Liver (tissue), 9 donors: ENCODE results near the gene UBE2E2. TPM values are rescaled to one million over a fixed set of nuclear protein-coding genes. Genes with fewer than 3 reads are reported as not detected.

Experiments
- DNase-seq: peaks from one replicate; pipeline ENCODE4 v3.0.0-alpha.2; 2017; ENCODE audit warnings: low spot score
- H3K27ac ChIP-seq, 2 donors: one replicate each; pipeline ENCODE4 v1.7.0; 2013; ENCODE audit warnings: inconsistent platforms in 2 of 2, low read length in 2 of 2, control low read depth in 1 of 2, low read depth in 1 of 2, mild to moderate bottlenecking in 1 of 2
- H3K27me3 ChIP-seq, 4 donors: one replicate each; pipeline versions ENCODE4 v1.6.1 to v1.7.0; 2013; ENCODE audit warnings: low read length in 3 of 4, inconsistent platforms in 1 of 4, mild to moderate bottlenecking in 1 of 4, moderate library complexity in 1 of 4; ENCODE audit not compliant: control insufficient read depth in 4 of 4, insufficient read depth in 4 of 4
- H3K36me3 ChIP-seq, 4 donors: one replicate each; pipeline versions ENCODE4 v1.6.1 to v1.7.0; 2013; ENCODE audit warnings: low read length in 3 of 4, mild to moderate bottlenecking in 3 of 4, low read depth in 1 of 4, moderate library complexity in 1 of 4; ENCODE audit not compliant: control insufficient read depth in 4 of 4, insufficient read depth in 3 of 4
- H3K4me1 ChIP-seq, 4 donors: one replicate each; pipeline versions ENCODE4 v1.6.1 to v1.7.0; 2013; ENCODE audit warnings: low read length in 3 of 4, mild to moderate bottlenecking in 3 of 4, moderate library complexity in 1 of 4; ENCODE audit not compliant: control insufficient read depth in 4 of 4, insufficient read depth in 4 of 4
- H3K4me3 ChIP-seq, 3 donors: one replicate each; pipeline versions ENCODE4 v1.6.1 to v1.7.0; 2013; ENCODE audit warnings: low read length in 3 of 3, control low read depth in 1 of 3, low read depth in 1 of 3, mild to moderate bottlenecking in 1 of 3
- H3K9ac ChIP-seq, 2 donors: one replicate each; pipeline ENCODE4 v1.7.0; 2013; ENCODE audit warnings: low read length in 2 of 2, mild to moderate bottlenecking in 2 of 2, moderate library complexity in 2 of 2, control low read depth in 1 of 2, low read depth in 1 of 2
- H3K9me3 ChIP-seq, 4 donors: one replicate each; pipeline versions ENCODE4 v1.6.1 to v1.7.0; 2013; ENCODE audit warnings: low read length in 3 of 4; ENCODE audit not compliant: control insufficient read depth in 4 of 4
- ATF3 ChIP-seq: IDR thresholded peaks from 2 replicates; pipeline ENCODE4 v1.6.1; 2016; ENCODE audit warnings: antibody characterized with exemption
- CTCF ChIP-seq: fragments of 150-350 bp; IDR thresholded peaks from 2 replicates; pipeline ENCODE4 v1.5.1; 2017; ENCODE audit warnings: improper control_type of control experiment, low read depth, low read length; ENCODE audit not compliant: missing input control
- FOXA1 ChIP-seq: IDR thresholded peaks from 2 replicates; pipeline ENCODE4 v1.6.1; 2016; ENCODE audit warnings: antibody characterized with exemption
- FOXA2 ChIP-seq: IDR thresholded peaks from 2 replicates; pipeline ENCODE4 v1.6.1; 2016; ENCODE audit warnings: antibody characterized with exemption
- GABPA ChIP-seq, 2 donors: IDR thresholded peaks in 1 of 2; conservative IDR thresholded peaks in 1 of 2; 2 replicates each; pipeline ENCODE4 v1.6.1; 2016; ENCODE audit warnings: antibody characterized with exemption in 2 of 2, mild to moderate bottlenecking in 1 of 2, moderate library complexity in 1 of 2
- HNF4A ChIP-seq, 2 donors: conservative IDR thresholded peaks; 2 replicates each; pipeline ENCODE4 v1.6.1; 2016; ENCODE audit warnings: antibody characterized with exemption in 2 of 2, mild to moderate bottlenecking in 2 of 2
- HNF4G ChIP-seq: IDR thresholded peaks from 2 replicates; pipeline ENCODE4 v1.6.1; 2016; ENCODE audit warnings: antibody characterized with exemption
- JUND ChIP-seq, 2 donors: IDR thresholded peaks; 2 replicates each; pipeline ENCODE4 v1.6.1; 2016; ENCODE audit warnings: antibody characterized with exemption in 2 of 2
- MAX ChIP-seq: IDR thresholded peaks from 2 replicates; pipeline ENCODE4 v1.6.1; 2016; ENCODE audit warnings: antibody characterized with exemption
- NR2F2 ChIP-seq: IDR thresholded peaks from 2 replicates; pipeline ENCODE4 v1.6.1; 2016; ENCODE audit warnings: antibody characterized with exemption
- RAD21 ChIP-seq, 2 donors: IDR thresholded peaks; 2 replicates each; pipeline ENCODE4 v1.6.1; 2016; ENCODE audit warnings: antibody characterized with exemption in 2 of 2, mild to moderate bottlenecking in 2 of 2
- REST ChIP-seq: IDR thresholded peaks from 2 replicates; pipeline ENCODE4 v1.6.1; 2016; ENCODE audit warnings: antibody characterized with exemption, mild to moderate bottlenecking
- RXRA ChIP-seq, 2 donors: IDR thresholded peaks; 2 replicates each; pipeline ENCODE4 v1.6.1; 2017 to 2018; ENCODE audit warnings: antibody characterized with exemption in 2 of 2, mild to moderate bottlenecking in 1 of 2
- TAF1 ChIP-seq: conservative IDR thresholded peaks from 2 replicates; pipeline ENCODE4 v1.6.1; 2016; ENCODE audit warnings: antibody characterized with exemption, mild to moderate bottlenecking
- YY1 ChIP-seq: IDR thresholded peaks from 2 replicates; pipeline ENCODE4 v1.6.1; 2016; ENCODE audit warnings: antibody characterized with exemption, mild to moderate bottlenecking
- ZBTB33 ChIP-seq: IDR thresholded peaks from 2 replicates; pipeline ENCODE4 v1.6.1; 2016; ENCODE audit warnings: antibody characterized with exemption
- WGBS: extraction: QIAGEN DNeasy Blood & Tissue Kit; methylation state at CpG from one replicate; pipeline ENCODE4 v1.1.7; 2013; 5-methylcytosine and 5-hydroxymethylcytosine counted together
- polyA plus RNA-seq, 2 donors: library from polyadenylated mRNA; stranded (reverse) in 1 of 2; unstranded in 1 of 2; fragments of 200-250 nt in 1 of 2; fragments of >200 nt in 1 of 2; fragmentation: Nextera tagmentation in 1 of 2; extraction: Ambion mirVana in 1 of 2; gene quantifications; one replicate each; pipeline versions ENCODE4 v1.2.1 to v1.2.3, GENCODE V29; 2013 to 2015
- total RNA-seq, 2 donors: library from RNA; depleted of rRNA; stranded (reverse); fragments of >200 nt; gene quantifications; one replicate each; pipeline ENCODE4 v1.2.3, GENCODE V29; 2014
- donor health status: healthy.
- donor health status: healthy.
- donor health status: healthy.
- donor health status: healthy.
- donor health status: healthy.

UBE2E2 gene
- total and polyA plus RNA-seq, 4 donors = 9.0 to 27.8 (median 16.8) TPM

- WGBS = 94% methylated on average over 2 of the region's 2 CpGs
- Histone ChIP-seq H3K9ac (no peak overlapping the region), H3K27ac (no peak overlapping the region)
Measured at GRCh38 chr3:23272820-23273219, 69.7 kb downstream of the UBE2E2 start.

GRCh38 chr3:23275061-23275460 lies 71.9 kb downstream of the UBE2E2 start:
- TF ChIP-seq GABPA (IDR thresholded peaks at IDR 0.05 in 1 of 2, conservative IDR thresholded peaks at IDR 0.05 in 1 of 2) (no peak), HNF4G (no peak)

More at GRCh38 chr3:23272820-23273219, 69.7 kb downstream of the UBE2E2 start:
- Histone ChIP-seq H3K36me3 (no peaks in the 10 kb centered on the region), H3K4me3 (no peak overlapping the region), H3K4me1 (peaks cover 2 to 11% (median 7%) of the 10 kb centered on the region in 4 donors), H3K27me3 (no peaks in the 10 kb centered on the region), H3K9me3 (no peaks in the 10 kb centered on the region)
- TF ChIP-seq MAX (no peak), FOXA1 (no peak), TAF1 (no peak), ZBTB33 (no peak), GABPA (IDR thresholded peaks at IDR 0.05 in 1 of 2, conservative IDR thresholded peaks at IDR 0.05 in 1 of 2) (no peak), ATF3 (no peak), HNF4G (no peak), FOXA2 (no peak), RXRA (IDR thresholded peaks at IDR 0.05) (no peak), HNF4A (conservative IDR thresholded peaks at IDR 0.05) (no peak), JUND (IDR thresholded peaks at IDR 0.05) (no peak), RAD21 (IDR thresholded peaks at IDR 0.05) (no peak)
- DNase-seq = no peak

GRCh38 chr3:23275814-23276213 lies 72.7 kb downstream of the UBE2E2 start:
- TF ChIP-seq MAX (no peak), REST (no peak), HNF4A (conservative IDR thresholded peaks at IDR 0.05) (no peak), JUND (IDR thresholded peaks at IDR 0.05) (no peak), ATF3 (no peak), GABPA (IDR thresholded peaks at IDR 0.05 in 1 of 2, conservative IDR thresholded peaks at IDR 0.05 in 1 of 2) (no peak), NR2F2 (no peak), HNF4G (no peak), CTCF (no peak), TAF1 (no peak), YY1 (no peak)
- Histone ChIP-seq H3K27ac (no peak overlapping the region), H3K9me3 (no peaks in the 10 kb centered on the region), H3K4me3 (no peak overlapping the region), H3K36me3 (no peaks in the 10 kb centered on the region), H3K27me3 (no peaks in the 10 kb centered on the region), H3K9ac (no peak overlapping the region), H3K4me1 (peaks cover 2 to 15% (median 8%) of the 10 kb centered on the region in 4 donors)
- no peak for DNase-seq
- 92% methylated on average over 2 of the region's 2 CpGs for WGBS

More at GRCh38 chr3:23275061-23275460, 71.9 kb downstream of the UBE2E2 start:
- no peak for DNase-seq
- Histone ChIP-seq H3K4me1 (peaks cover 2 to 15% (median 8%) of the 10 kb centered on the region in 4 donors), H3K36me3 (no peaks in the 10 kb centered on the region), H3K9me3 (no peaks in the 10 kb centered on the region), H3K9ac (no peak overlapping the region), H3K27ac (no peak overlapping the region), H3K27me3 (no peaks in the 10 kb centered on the region), H3K4me3 (no peak overlapping the region)
- WGBS = 92% methylated on average over 8 of the region's 8 CpGs
